Measurements from ENCODE around the gene CDH26.
"Not testable (repeated sequence)": the region's sequence is repeated elsewhere in the genome, so short reads cannot be mapped to it uniquely, and the experiment has no call there.

CDH26 gene

DNA sequence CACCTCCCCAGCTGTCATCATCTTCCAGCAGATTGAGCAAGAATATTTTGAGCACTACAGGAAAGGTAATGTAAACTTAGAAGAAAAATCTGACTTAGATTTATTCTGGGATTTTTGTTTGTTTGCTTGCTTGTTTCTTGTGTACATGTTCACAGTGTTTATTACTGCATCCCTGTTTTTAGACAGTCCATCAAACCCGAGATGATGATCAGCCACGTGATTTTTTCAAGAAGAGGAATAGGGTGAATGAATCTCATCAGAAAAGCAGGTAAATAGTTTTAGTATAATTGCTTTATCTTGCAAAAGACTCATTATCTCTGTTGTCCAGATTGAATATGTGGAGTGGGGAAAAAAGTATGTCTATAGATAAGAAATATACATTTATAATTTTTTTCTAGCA lies 16.0 kb upstream of the CDH26 start:
- no peak for DNase-seq

GRCh38 chr20:59944726-59945125 lies 13.5 kb upstream of the CDH26 start:
- no peak for DNase-seq

GRCh38 chr20:59945175-59945574 lies 13.0 kb upstream of the CDH26 start:
- DNase-seq = no peak

- no peak for DNase-seq
These were observed 12.5 kb upstream of the CDH26 start for GRCh38 chr20:59945731-59946130.

GRCh38 chr20:59947376-59947775 lies 10.8 kb upstream of the CDH26 start:
- no peak for DNase-seq

- DNase-seq = no peak
These were observed 10.0 kb upstream of the CDH26 start for GRCh38 chr20:59948212-59948611.

DNA sequence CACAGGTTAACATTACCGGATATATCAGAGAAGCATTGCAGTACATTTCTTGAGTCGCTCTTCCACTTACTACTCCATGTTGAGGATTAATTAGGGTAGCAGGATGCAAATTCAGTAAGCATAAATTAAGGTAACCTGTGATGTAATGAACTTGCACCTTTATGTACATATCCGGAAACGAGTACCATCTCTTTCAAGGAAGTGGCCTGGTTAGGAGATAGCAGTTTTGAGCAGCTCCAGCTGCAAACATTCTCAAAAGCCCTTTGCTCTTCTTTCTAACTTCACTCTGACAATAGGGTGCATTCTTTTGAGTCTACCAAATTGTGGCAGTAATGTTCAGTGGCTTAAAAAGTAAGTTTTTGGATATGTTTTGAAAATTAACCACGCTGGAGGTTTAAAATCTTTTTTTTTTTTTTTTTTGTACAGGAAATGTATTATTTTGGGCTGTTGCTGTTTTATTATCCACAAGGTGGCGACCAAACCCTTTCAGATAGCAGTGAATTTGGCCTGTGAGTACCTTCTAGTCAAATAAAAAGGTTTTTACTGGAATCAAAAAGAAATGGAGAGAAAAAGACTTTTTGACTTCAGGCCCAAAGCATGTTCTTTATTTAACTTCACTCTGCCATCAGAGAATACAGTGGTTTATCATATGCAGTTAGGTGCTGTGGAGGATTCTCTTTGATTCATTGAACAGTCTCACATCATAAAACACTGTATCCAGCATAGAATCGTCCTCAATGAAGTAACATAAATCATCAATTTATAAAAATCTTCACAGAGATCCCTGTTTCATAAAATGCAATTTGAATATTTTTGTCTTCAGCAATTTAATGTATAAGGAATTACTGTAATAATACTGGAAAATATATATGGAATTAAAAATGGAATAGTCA lies 9.1 kb upstream of the CDH26 start:
- DNase-seq = no peak

DNA sequence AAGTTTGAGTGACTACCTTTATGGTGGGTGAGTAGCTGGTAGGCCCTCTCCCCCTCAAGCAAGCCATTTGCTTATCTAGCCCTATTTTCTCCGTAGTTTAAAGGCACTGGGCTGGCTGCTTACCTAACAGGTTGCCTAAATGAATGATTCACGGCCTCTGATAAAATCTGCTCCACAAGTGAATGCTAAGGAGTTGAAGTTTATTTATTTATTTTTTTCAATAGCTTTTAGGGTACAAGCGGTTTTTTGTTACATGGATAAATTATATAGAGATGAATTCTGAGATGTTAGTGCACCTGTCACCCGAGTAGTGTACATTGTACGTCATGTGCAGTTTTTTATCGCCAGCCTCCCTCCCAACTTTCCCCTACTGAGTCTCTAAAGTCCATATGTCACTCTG lies 8.3 kb upstream of the CDH26 start:
- DNase-seq = no peak

- no peak for DNase-seq
These were observed 3.5 kb upstream of the CDH26 start for GRCh38 chr20:59954718-59955117.

DNA sequence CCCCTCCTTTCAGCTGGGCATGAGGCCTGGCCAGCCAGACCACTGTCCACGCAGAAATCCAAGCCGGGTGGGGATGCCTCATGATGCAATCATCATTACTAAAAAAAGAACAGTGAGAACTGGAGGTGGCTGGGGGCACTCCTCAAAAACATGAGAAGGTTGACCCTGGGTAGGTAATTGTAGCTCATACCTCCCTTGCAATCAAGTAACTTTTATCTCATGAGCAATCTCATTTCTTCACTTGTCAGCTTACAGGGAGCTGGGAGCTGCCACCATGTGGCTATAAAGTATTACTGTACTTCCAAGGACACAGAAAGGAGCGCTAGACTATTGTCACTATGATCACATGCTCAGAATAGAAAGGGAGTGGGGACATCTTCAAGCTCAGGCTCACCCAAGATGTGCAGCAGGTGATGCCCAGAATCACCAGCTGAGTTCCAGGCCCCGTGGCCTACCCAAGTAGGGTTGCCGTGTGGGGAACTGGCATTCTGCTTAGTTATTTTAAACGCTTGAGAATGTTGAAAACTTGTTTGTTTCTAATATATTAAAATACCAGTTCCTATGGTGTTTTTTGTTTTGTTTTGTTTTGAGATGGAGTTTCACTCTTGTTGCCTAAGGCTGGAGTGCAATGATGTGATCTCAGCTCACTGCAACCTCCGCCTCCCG lies 3.0 kb upstream of the CDH26 start:
- no peak for DNase-seq

- DNase-seq = not testable (repeated sequence)
These were observed 655 bp upstream of the CDH26 start for GRCh38 chr20:59957568-59957967.

DNA sequence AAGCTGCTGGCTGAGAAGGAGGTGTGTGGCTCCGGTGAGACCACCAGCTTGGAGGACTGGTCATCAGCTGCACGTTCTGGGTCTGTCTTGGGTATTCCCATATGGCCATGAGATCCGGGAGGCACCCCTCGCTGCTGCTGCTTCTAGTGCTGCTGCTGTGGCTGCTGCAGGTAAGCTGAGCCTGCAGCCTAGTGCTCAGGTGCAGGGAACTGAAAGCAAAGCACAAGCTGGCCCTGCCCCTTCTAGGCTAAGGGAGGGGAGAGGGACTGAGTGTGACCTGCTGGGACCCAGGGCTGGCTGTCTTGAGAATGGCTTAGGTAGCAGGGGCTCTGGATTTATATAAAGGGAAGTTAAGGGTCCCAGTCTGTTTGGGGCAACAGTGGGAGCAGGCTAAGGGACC lies 403 bp downstream of the CDH26 start:
- no peak for DNase-seq

DNA sequence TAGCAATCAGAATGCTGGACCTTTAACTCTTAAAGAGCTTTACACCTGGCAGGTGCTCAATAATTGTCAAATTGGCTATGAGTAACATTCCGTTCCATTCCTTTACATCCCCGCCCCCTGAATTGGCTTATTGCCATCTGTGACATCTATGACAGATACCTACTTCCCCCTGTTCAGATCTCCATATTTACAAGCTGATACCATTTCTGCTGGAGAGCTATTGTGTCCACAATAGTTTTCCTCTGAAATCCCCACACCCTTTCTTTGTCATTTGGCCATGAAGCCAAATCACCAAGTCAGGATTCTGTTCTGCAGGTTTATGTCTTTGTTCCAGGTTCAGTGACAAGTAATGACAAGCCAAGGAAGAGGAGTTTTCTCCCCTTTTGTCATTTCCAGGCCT lies 3.2 kb downstream of the CDH26 start:
- DNase-seq = no peak

- DNase-seq = no peak
These were observed 3.9 kb downstream of the CDH26 start for GRCh38 chr20:59962155-59962554.

DNA sequence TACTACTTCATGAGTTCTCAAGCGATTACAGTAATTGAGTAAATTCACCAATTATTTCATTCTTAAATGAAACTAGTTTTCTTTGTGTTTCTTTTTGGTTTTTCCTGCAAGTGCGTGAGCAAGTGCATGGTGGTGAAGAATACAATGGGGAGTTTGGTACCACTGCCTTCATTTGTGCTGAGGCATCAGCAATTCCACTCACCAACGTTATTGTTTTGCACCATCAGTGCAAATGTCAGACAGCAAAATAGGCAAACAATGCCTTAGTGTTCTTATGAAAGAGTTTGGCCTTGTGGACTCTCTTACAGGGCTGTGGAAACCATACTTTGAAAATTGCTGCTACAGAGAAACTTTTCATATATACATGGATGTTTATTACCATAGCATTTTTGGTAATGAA lies 8.2 kb downstream of the CDH26 start:
- no peak for DNase-seq

- no peak for DNase-seq
These were observed 13.2 kb downstream of the CDH26 start for GRCh38 chr20:59971428-59971827.

DNA sequence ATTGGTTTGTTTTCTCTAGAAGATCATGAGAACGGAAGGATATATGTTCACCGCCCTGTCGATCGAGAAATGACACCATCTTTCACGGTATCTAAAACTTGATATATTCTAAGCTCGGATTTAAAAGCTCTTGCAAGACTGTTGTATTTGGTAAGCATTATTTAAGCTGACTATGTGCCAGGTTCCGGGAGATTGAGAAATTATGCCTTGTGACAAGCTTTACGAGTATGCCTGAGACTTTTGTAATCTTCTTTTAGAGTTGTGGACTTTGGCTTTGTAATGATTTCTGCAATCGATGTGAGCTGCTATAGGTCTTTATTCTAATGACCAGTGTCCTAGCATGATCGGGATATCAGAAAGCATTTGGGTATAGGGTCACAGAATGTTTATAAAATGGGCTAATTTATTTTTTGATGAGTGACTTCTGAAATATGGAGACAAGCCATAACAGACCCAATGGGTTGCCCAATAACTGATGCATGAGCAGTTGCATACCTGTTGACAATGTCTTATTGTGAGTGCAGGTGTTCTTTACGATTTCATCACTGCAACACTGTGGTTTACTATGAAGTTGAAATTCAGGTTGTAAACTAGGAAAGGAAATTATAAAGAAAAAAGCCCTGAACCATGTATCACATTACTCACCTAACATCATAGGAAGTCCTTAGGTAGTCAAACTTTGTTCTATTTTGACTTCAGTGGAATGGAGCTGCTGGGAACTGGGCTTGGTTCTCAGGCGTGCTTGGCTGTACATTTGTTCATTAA lies 14.0 kb downstream of the CDH26 start:
- no peak for DNase-seq

GRCh38 chr20:59976156-59976782 lies 18.0 kb downstream of the CDH26 start:
- DNase-seq = no peak

- DNase-seq = no peak
These were observed 18.9 kb downstream of the CDH26 start for GRCh38 chr20:59977086-59977485.

DNA sequence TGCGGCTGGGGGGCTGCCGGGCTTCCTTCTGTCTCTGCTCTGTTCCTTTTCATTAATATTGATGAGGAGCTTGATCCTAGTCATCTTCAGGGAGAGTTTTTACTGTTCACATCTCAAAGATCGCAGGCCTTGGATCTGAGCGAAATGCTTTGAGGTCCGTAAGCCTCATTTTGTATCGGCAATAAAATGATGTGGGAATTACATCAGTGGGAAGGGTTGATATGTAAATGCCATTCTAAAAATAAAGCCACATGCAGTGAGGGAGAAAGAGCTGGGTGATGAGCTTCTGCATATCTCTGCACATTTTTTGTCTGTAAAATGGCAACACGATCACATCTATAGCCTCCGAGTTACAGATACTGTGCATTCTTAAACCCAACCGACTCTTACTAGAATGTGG lies 24.9 kb downstream of the CDH26 start:
- no peak for DNase-seq

- DNase-seq = no peak
These were observed 26.3 kb downstream of the CDH26 start for GRCh38 chr20:59984541-59984940.

GRCh38 chr20:59985164-59985563 lies 26.9 kb downstream of the CDH26 start:
- no peak for DNase-seq

DNA sequence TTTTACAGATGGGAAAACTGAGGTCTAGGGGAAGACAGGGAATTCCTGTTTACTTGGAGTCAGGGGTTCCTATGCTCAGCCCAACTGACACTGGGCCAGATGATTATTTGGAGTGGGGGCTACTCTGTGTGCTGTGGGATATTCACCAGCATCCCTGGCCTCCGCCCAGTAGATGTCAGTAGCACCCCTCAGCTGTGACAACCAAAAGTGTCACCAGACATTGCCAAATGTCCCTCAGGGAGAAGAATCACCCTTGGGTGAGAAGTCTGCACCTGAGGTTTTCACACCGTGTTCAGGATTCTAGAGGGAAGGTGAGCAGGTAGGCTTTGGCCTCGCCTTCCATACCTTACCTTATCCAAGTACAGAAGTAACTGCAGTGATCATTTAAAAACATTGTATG lies 27.6 kb downstream of the CDH26 start:
- no peak for DNase-seq

Measured in NCI-H1092 (cell line).